Right forelimb (tissue), 1 donor: ENCODE results near the gene CLPX.
A peak's percentile ranks its signal among the peaks of the same experiment; 100 is the strongest.
"Not testable (repeated sequence)": the region's sequence is repeated elsewhere in the genome, so short reads cannot be mapped to it uniquely, and the experiment has no call there.

Source experiments
- DNase-seq: peaks from one replicate; pipeline ENCODE4 v3.0.0-alpha.2; 2018

The CLPX gene

GRCh38 chr15:65184868-65185717 lies at the start of gene CLPX:
CLPX (minus strand) TSS chr15:65185342; CDS start chr15:65185153, 189 bp downstream.
- DNase-seq: peak; percentile 92

GRCh38 chr15:65233696-65234095 lies 48.6 kb upstream of the CLPX start:
- DNase-seq: no peak

GRCh38 chr15:65232520-65232919 lies 47.4 kb upstream of the CLPX start:
- DNase-seq: no peak

GRCh38 chr15:65231306-65231705 lies 46.2 kb upstream of the CLPX start:
- DNase-seq: no peak

- not testable (repeated sequence) for DNase-seq
Observed at GRCh38 chr15:65226901-65227300, 41.8 kb upstream of the CLPX start.

- DNase-seq: no peak
Observed at GRCh38 chr15:65226221-65226620, 41.1 kb upstream of the CLPX start.

- DNase-seq: no peak
Observed at GRCh38 chr15:65223996-65224395, 38.9 kb upstream of the CLPX start.

GRCh38 chr15:65222891-65223290 lies 37.7 kb upstream of the CLPX start:
- DNase-seq: no peak

- no peak for DNase-seq
Observed at GRCh38 chr15:65221697-65222096, 36.6 kb upstream of the CLPX start.

- DNase-seq: no peak
Observed at GRCh38 chr15:65219137-65219536, 34.0 kb upstream of the CLPX start.

GRCh38 chr15:65217526-65218482 lies 32.7 kb upstream of the CLPX start:
- DNase-seq: no peak

- no peak for DNase-seq
Observed at GRCh38 chr15:65215496-65215895, 30.4 kb upstream of the CLPX start.

GRCh38 chr15:65214010-65214409 lies 28.9 kb upstream of the CLPX start:
- no peak for DNase-seq

- no peak for DNase-seq
Observed at GRCh38 chr15:65213241-65213640, 28.1 kb upstream of the CLPX start.

GRCh38 chr15:65212097-65212496 lies 27.0 kb upstream of the CLPX start:
- DNase-seq: no peak

GRCh38 chr15:65211482-65211982 lies 26.4 kb upstream of the CLPX start:
- DNase-seq: peak; percentile 82

- DNase-seq: peak; percentile 56
Observed at GRCh38 chr15:65210770-65211481, 25.8 kb upstream of the CLPX start, which contains the start of gene CILP. CILP (minus strand) TSS chr15:65211473; CDS start chr15:65209755, 1,718 bp downstream.

GRCh38 chr15:65209701-65210643 lies 24.8 kb upstream of the CLPX start:
- DNase-seq: peak; percentile 69

GRCh38 chr15:65208647-65209046 lies 23.5 kb upstream of the CLPX start:
- no peak for DNase-seq

- no peak for DNase-seq
Observed at GRCh38 chr15:65207280-65207840, 22.2 kb upstream of the CLPX start.

- no peak for DNase-seq
Observed at GRCh38 chr15:65206750-65207149, 21.6 kb upstream of the CLPX start.
